H1 (cell line): ENCODE results near the gene DISP3. TPM values are rescaled to one million over a fixed set of nuclear protein-coding genes. Genes with fewer than 3 reads are reported as not detected.

Experiments
- CTCF ChIA-PET: fragments of 300-600 bp; sonication (Branson Sonifier 250); formaldehyde crosslinking; loops from one replicate; lab custom pipeline; 2021; ENCODE audit not compliant: partially characterized antibody; lab: Charles Lee
- POLR2A ChIA-PET: fragments of 300-600 bp; sonication (Branson Sonifier 250); formaldehyde crosslinking; loops from one replicate; lab custom pipeline; 2021; ENCODE audit warnings: inconsistent platforms; ENCODE audit not compliant: partially characterized antibody; lab: Charles Lee
- DNase-seq, 2 experiments: peaks; one replicate each; pipeline versions ENCODE4 v3.0.0 to v3.0.0-alpha.2; 2010 to 2022; ENCODE audit warnings: low spot score in 2 of 2, low read depth in 1 of 2, mixed read lengths in 1 of 2
- FAIRE-seq: peaks from 2 replicates; lab custom pipeline; 2011; peaks lifted over from hg19 to GRCh38; lab: Jason Lieb, UNC
- H2AFZ ChIP-seq: 2 replicates; pipeline ENCODE4 v1.8.1; 2012; ENCODE audit warnings: low read length, inconsistent platforms
- H2AK5ac ChIP-seq: 2 replicates; pipeline ENCODE4 v1.6.1; 2013; ENCODE audit warnings: low read depth, low read length
- H2BK120ac ChIP-seq: replicated peaks from 2 replicates; pipeline ENCODE3; 2013; ENCODE audit warnings: low read depth, low read length, inconsistent platforms
- H2BK12ac ChIP-seq: 2 replicates; pipeline ENCODE4 v1.6.1; 2013; ENCODE audit warnings: low read depth, low read length
- H2BK15ac ChIP-seq: 2 replicates; pipeline ENCODE4 v1.6.1; 2013; ENCODE audit warnings: low read length
- H2BK20ac ChIP-seq: 2 replicates; pipeline ENCODE4 v1.6.1; 2013; ENCODE audit warnings: low read length
- H2BK5ac ChIP-seq: 2 replicates; pipeline ENCODE4 v1.6.1; 2013; ENCODE audit warnings: low read depth, low read length
- H3K14ac ChIP-seq: 2 replicates; pipeline ENCODE4 v1.6.1; 2013; ENCODE audit warnings: inconsistent platforms; ENCODE audit not compliant: insufficient read length
- H3K18ac ChIP-seq: 2 replicates; pipeline ENCODE4 v1.6.1; 2013; ENCODE audit warnings: low read length; ENCODE audit errors: extremely low read depth
- H3K23ac ChIP-seq: 2 replicates; pipeline ENCODE4 v1.6.1; 2013; ENCODE audit warnings: inconsistent platforms; ENCODE audit not compliant: insufficient read length
- H3K23me2 ChIP-seq: 2 replicates; pipeline ENCODE4 v1.6.1; 2013; ENCODE audit warnings: low read depth, low read length
- H3K27ac ChIP-seq: 2 replicates; pipeline ENCODE4 v1.6.1; 2011; ENCODE audit warnings: low read depth, low read length, inconsistent platforms
- H3K27me3 ChIP-seq, 4 experiments: replicated peaks in 1 of 4; 1 replicate in 1 of 4; 2 replicates in 3 of 4; pipeline versions ENCODE4 v1.6.1 to v1.8.1; 2011 to 2013; ENCODE audit warnings: low read length in 3 of 4, mild to moderate bottlenecking in 3 of 4, inconsistent platforms in 2 of 4, mixed read lengths in 2 of 4, moderate library complexity in 1 of 4; ENCODE audit not compliant: control insufficient read depth in 3 of 4, insufficient read depth in 3 of 4; ENCODE audit errors: extremely low read depth in 1 of 4
- H3K36me3 ChIP-seq, 4 experiments: 2 replicates each; pipeline versions ENCODE4 v1.6.1 to v1.8.1; 2011 to 2013; ENCODE audit warnings: mild to moderate bottlenecking in 4 of 4, low read length in 3 of 4, moderate library complexity in 2 of 4, control low read depth in 1 of 4, inconsistent platforms in 1 of 4; ENCODE audit not compliant: insufficient read depth in 4 of 4, control insufficient read depth in 2 of 4
- H3K4ac ChIP-seq: replicated peaks from 2 replicates; pipeline ENCODE3; 2013; ENCODE audit warnings: low read length, low read depth, mixed read lengths, inconsistent platforms; ENCODE audit not compliant: insufficient read length
- H3K4me1 ChIP-seq, 4 experiments: replicated peaks in 1 of 4; 1 replicate in 1 of 4; 2 replicates in 3 of 4; pipeline versions ENCODE4 v1.6.1 to v1.8.1; 2011 to 2013; ENCODE audit warnings: low read length in 3 of 4, inconsistent platforms in 2 of 4, mixed read lengths in 1 of 4; ENCODE audit not compliant: insufficient read depth in 4 of 4, control insufficient read depth in 3 of 4
- H3K4me2 ChIP-seq, 2 experiments: 2 replicates each; pipeline versions ENCODE4 v1.6.1 to v1.8.1; 2011 to 2013; ENCODE audit warnings: low read depth in 2 of 2, low read length in 2 of 2, control low read depth in 1 of 2, inconsistent platforms in 1 of 2, mild to moderate bottlenecking in 1 of 2; ENCODE audit not compliant: insufficient read depth in 1 of 2
- H3K4me3 ChIP-seq, 4 experiments: fragments of 200-600, 300-600 bp in 1 of 4; sonication (generic), shearing (Covaris generic), sonication (Bioruptor Twin) in 1 of 4; 2 replicates each; pipeline versions ENCODE4 v1.5.1 to v1.8.1; 2011 to 2016; ENCODE audit warnings: low read length in 4 of 4, low read depth in 3 of 4, control low read depth in 2 of 4, inconsistent platforms in 2 of 4, mild to moderate bottlenecking in 2 of 4, mixed read lengths in 1 of 4, moderate library complexity in 1 of 4; ENCODE audit not compliant: insufficient read depth in 2 of 4; ENCODE audit errors: extremely low read depth in 1 of 4
- H3K56ac ChIP-seq: replicated peaks from 2 replicates; pipeline ENCODE3; 2013; ENCODE audit warnings: low read depth, mild to moderate bottlenecking, mixed read lengths, low read length, inconsistent platforms; ENCODE audit not compliant: insufficient read length
- H3K79me1 ChIP-seq: 2 replicates; pipeline ENCODE4 v1.6.1; 2013; ENCODE audit warnings: low read depth, low read length, control low read depth
- H3K79me2 ChIP-seq, 2 experiments: 2 replicates each; pipeline versions ENCODE4 v1.6.1 to v1.8.1; 2012 to 2013; ENCODE audit warnings: low read length in 2 of 2, mild to moderate bottlenecking in 2 of 2, inconsistent platforms in 1 of 2; ENCODE audit not compliant: insufficient read depth in 2 of 2, control insufficient read depth in 1 of 2
- H3K9ac ChIP-seq, 4 experiments: replicated peaks in 1 of 4; 1 replicate in 1 of 4; 2 replicates in 3 of 4; pipeline versions ENCODE4 v1.6.1 to v1.8.1; 2011 to 2013; ENCODE audit warnings: low read depth in 3 of 4, low read length in 3 of 4, control low read depth in 2 of 4, mild to moderate bottlenecking in 2 of 4, moderate library complexity in 2 of 4, inconsistent platforms in 1 of 4; ENCODE audit errors: extremely low read depth in 1 of 4
- H3K9me3 ChIP-seq, 2 experiments: 2 replicates each; pipeline versions ENCODE4 v1.6.1 to v1.8.1; 2012 to 2013; ENCODE audit warnings: mild to moderate bottlenecking in 2 of 2, moderate library complexity in 2 of 2, control low read depth in 1 of 2, inconsistent platforms in 1 of 2, low read depth in 1 of 2, low read length in 1 of 2, mixed read lengths in 1 of 2; ENCODE audit not compliant: insufficient read depth in 2 of 2
- H4K20me1 ChIP-seq, 2 experiments: replicated peaks in 1 of 2; 2 replicates each; pipeline versions ENCODE3 to v1.8.1; 2011 to 2013; ENCODE audit warnings: inconsistent platforms in 2 of 2, low read length in 2 of 2, mild to moderate bottlenecking in 1 of 2; ENCODE audit not compliant: insufficient read depth in 2 of 2, control insufficient read depth in 1 of 2
- H4K5ac ChIP-seq: 2 replicates; pipeline ENCODE4 v1.6.1; 2013; ENCODE audit warnings: low read length, low read depth, mixed read lengths, inconsistent platforms; ENCODE audit not compliant: insufficient read length
- H4K8ac ChIP-seq: 2 replicates; pipeline ENCODE4 v1.8.0; 2013; ENCODE audit warnings: mild to moderate bottlenecking, moderate library complexity, low read length, inconsistent platforms; ENCODE audit not compliant: insufficient read depth; ENCODE audit errors: extremely low read depth
- H4K91ac ChIP-seq: replicated peaks from 2 replicates; pipeline ENCODE3; 2013; ENCODE audit warnings: low read length, mixed read lengths, inconsistent platforms; ENCODE audit not compliant: insufficient read length
- BACH1 ChIP-seq: IDR thresholded peaks from 2 replicates; pipeline ENCODE4 v1.6.1; 2012; ENCODE audit warnings: low read length, improper control_type of control experiment
- CBX8 ChIP-seq: fragments of 300-800, 300-1000 bp; sonication (generic); IDR thresholded peaks from 2 replicates; pipeline ENCODE4 v1.7.1; 2016; ENCODE audit warnings: low read depth, low read length, borderline replicate concordance
- CEBPB ChIP-seq: IDR thresholded peaks from 2 replicates; pipeline ENCODE4 v1.6.1; 2012; ENCODE audit warnings: low read depth, low read length
- CHD1 ChIP-seq: IDR thresholded peaks from 2 replicates; pipeline ENCODE4 v1.6.1; 2012; ENCODE audit warnings: low read depth, low read length, improper control_type of control experiment
- CTCF ChIP-seq, 3 experiments: IDR thresholded peaks; 1 replicate in 2 of 3; 2 replicates in 1 of 3; pipeline versions ENCODE4 v1.5.1 to v1.6.1; 2011; ENCODE audit warnings: low read length in 3 of 3, mild to moderate bottlenecking in 3 of 3, inconsistent platforms in 2 of 3, low read depth in 1 of 3, moderate library complexity in 1 of 3; ENCODE audit not compliant: insufficient read depth in 1 of 3; ENCODE audit errors: control extremely low read depth in 1 of 3
- RAD21 ChIP-seq, 2 experiments: IDR thresholded peaks in 1 of 2; conservative IDR thresholded peaks in 1 of 2; 2 replicates each; pipeline ENCODE4 v1.6.1; 2011; ENCODE audit warnings: low read depth in 2 of 2, low read length in 2 of 2, improper control_type of control experiment in 1 of 2, inconsistent platforms in 1 of 2, mild to moderate bottlenecking in 1 of 2, moderate library complexity in 1 of 2
- USF2 ChIP-seq: IDR thresholded peaks from 2 replicates; pipeline ENCODE4 v1.6.1; 2011; ENCODE audit warnings: low read length, improper control_type of control experiment
- WGBS, 2 experiments: shearing (Covaris generic) in 1 of 2; methylation state at CpG; one replicate each; pipeline versions ENCODE4 v1.1.6 to v1.1.7; 2013 to 2015; ENCODE audit warnings: low lambda C conversion rate in 2 of 2, mixed read lengths in 2 of 2, inconsistent platforms in 1 of 2, low coverage in 1 of 2, missing lambda C conversion rate in 1 of 2; ENCODE audit not compliant: insufficient replicate concordance in 2 of 2, insufficient coverage in 1 of 2, insufficient read length in 1 of 2; ENCODE audit errors: extremely low coverage in 1 of 2, missing lambda C conversion rate in 1 of 2; 5-methylcytosine and 5-hydroxymethylcytosine counted together
- polyA plus RNA-seq, 7 experiments: library from polyadenylated mRNA; depleted of rRNA in 3 of 7; stranded (reverse) in 5 of 7; unstranded in 2 of 7; fragments of >200 nt in 5 of 7; fragments of 200-250 nt in 2 of 7; gene quantifications; 1 replicate in 5 of 7; 2 replicates in 1 of 7; 4 replicates in 1 of 7; pipeline versions ENCODE4 v1.2.1 to v1.2.3, GENCODE V29; 2011 to 2013; ENCODE audit warnings: missing spikeins in 2 of 7, mixed read lengths in 2 of 7
- total RNA-seq: library from RNA; stranded (reverse); fragmentation: NEBNext Ultra II Directional; extraction: Animal tissue kit (Norgen Biotek cat#: 25700); gene quantifications from 2 replicates; pipeline ENCODE4 v1.2.1, GENCODE V29; 2021

The DISP3 gene
- total and polyA plus RNA-seq, 2 of the 8 experiments (the other 6 are each of a cell fraction or from before 2014, with no cell fraction given): 3.4 to 4.6 TPM

DNA sequence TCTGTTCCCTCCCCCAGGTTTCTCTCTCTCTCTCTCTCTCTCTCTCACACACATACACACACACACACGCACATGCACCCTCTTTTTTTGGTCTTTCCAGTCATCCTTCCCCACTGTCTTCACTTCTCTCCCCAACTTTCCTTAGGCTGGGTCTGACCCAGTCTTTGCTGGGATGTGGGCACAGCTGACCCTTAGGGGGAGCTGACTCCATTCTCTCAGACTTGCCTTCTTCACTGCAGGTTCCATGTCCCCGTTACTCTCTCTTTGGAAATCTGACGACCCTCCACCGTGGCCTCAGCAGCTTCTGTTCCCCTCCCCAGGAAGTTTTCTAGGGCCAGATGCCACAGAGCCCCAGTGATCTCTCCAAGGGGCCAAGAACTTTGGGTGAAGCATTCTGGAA is 2.1 kb downstream of the DISP3 start:
- Histone ChIP-seq H2AK5ac (no peak overlapping the region), H3K36me3 (no peaks in the 10 kb centered on the region), H4K8ac (no peak overlapping the region), H2BK120ac (no peak overlapping the region), H3K79me1 (peaks cover 2% of the 10 kb centered on the region; the same call in 1 of the 2 replicates), H3K4me3 (no peak overlapping the region), H3K4ac (no peak overlapping the region), H3K56ac (no peak overlapping the region), H3K23me2 (peaks cover 10% of the 10 kb centered on the region), H2BK12ac (no peak overlapping the region), H2BK20ac (no peak overlapping the region), H4K20me1 (peaks cover 4 to 15% of the 10 kb centered on the region in 2 experiments), H4K91ac (no peak overlapping the region), H3K27me3 (peaks cover 3 to 26% (median 23%) of the 10 kb centered on the region in 4 experiments), H3K79me2 (no peaks in the 10 kb centered on the region), H2AFZ (no peak overlapping the region), H3K9ac (no peak overlapping the region), H2BK15ac (no peak overlapping the region), H3K23ac (no peak overlapping the region), H3K27ac (no peak overlapping the region), H4K5ac (no peak overlapping the region), H3K4me2 (no peak overlapping the region; a peak in 1 of 4 replicates), H3K18ac (no peak overlapping the region), H3K14ac (no peak overlapping the region), H3K9me3 (no peaks in the 10 kb centered on the region), H2BK5ac (no peak overlapping the region), H3K4me1 (peaks cover 0 to 4% (median 0%) of the 10 kb centered on the region in 4 experiments; a peak in 2 of 7 replicates)
- 43% methylated on average over 4 of the region's 4 CpGs; no CpG with 5 or more reads in 1 of the 2 experiments for WGBS, 2 experiments
- ChIA-PET POLR2A (interaction anchor here (0.6 to 1.0 kb wide), 4 partner anchors 9 to 160 kb away, joined by 3 to 4 read pairs (median 3); no protein-coding TSS in a partner anchor), CTCF (interaction anchor here (0.6 to 6.6 kb wide), 15 partner anchors 9 to 214 kb away, joined by 3 to 42 read pairs (median 3); no protein-coding TSS in a partner anchor)
- FAIRE-seq (no peak), DNase-seq (no peak)
- TF ChIP-seq CHD1: no peak
- TF ChIP-seq CEBPB: no peak
- TF ChIP-seq USF2: no peak
- TF ChIP-seq CTCF (IDR thresholded peaks at IDR 0.05; ENCODE audit: control extremely low read depth in 1 of 3, insufficient read depth in 1 of 3, low read depth in 1 of 3, low read length in 3 of 3): peak; percentile 56 to 68 (median 65)
- TF ChIP-seq RAD21 (IDR thresholded peaks at IDR 0.05 in 1 of 2, conservative IDR thresholded peaks at IDR 0.05 in 1 of 2; ENCODE audit: low read depth in 2 of 2, low read length in 2 of 2): peak; percentile 66 to 77
- no peak for TF ChIP-seq CBX8
- TF ChIP-seq BACH1: no peak
